Measurements from ENCODE around the gene NPC2.
A peak's percentile ranks its signal among the peaks of the same experiment; 100 is the strongest.
"Not testable (repeated sequence)": the region's sequence is repeated elsewhere in the genome, so short reads cannot be mapped to it uniquely, and the experiment has no call there.

NPC2 gene

GRCh38 chr14:74462993-74463392 lies 30.1 kb downstream of the NPC2 start:
- no peak for DNase-seq
- Histone ChIP-seq H3K4me3 (ENCODE audit: low read depth, low read length) (no peak overlapping the region), H3K36me3 (replicated peaks) (no peaks in the 10 kb centered on the region), H3K27ac (no peak overlapping the region), H3K27me3 (replicated peaks) (no peaks in the 10 kb centered on the region)
- in situ Hi-C loops (cut with HindIII; ENCODE audit: low pct_ligation_motif_present, low sequenced_read_pairs) = no loop called here
- TF ChIP-seq, protein P1, sequence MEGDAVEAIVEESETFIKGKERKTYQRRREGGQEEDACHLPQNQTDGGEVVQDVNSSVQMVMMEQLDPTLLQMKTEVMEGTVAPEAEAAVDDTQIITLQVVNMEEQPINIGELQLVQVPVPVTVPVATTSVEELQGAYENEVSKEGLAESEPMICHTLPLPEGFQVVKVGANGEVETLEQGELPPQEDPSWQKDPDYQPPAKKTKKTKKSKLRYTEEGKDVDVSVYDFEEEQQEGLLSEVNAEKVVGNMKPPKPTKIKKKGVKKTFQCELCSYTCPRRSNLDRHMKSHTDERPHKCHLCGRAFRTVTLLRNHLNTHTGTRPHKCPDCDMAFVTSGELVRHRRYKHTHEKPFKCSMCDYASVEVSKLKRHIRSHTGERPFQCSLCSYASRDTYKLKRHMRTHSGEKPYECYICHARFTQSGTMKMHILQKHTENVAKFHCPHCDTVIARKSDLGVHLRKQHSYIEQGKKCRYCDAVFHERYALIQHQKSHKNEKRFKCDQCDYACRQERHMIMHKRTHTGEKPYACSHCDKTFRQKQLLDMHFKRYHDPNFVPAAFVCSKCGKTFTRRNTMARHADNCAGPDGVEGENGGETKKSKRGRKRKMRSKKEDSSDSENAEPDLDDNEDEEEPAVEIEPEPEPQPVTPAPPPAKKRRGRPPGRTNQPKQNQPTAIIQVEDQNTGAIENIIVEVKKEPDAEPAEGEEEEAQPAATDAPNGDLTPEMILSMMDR (IDR thresholded peaks at IDR 0.05; ENCODE audit: low read depth, low read length, missing control alignments) = no peak

GRCh38 chr14:74459976-74460375 lies 33.1 kb downstream of the NPC2 start:
- no peaks in the 10 kb centered on the region for H3K27me3 ChIP-seq (replicated peaks)
- in situ Hi-C loops (cut with HindIII; ENCODE audit: low pct_ligation_motif_present, low sequenced_read_pairs) = no loop called here
- no peak for DNase-seq
- no peak overlapping the region for H3K27ac ChIP-seq
- H3K4me3 ChIP-seq (ENCODE audit: low read depth, low read length) = no peak overlapping the region
- no peaks in the 10 kb centered on the region for H3K36me3 ChIP-seq (replicated peaks)
- TF ChIP-seq, protein P1 (IDR thresholded peaks at IDR 0.05; ENCODE audit: low read depth, low read length, missing control alignments) = no peak

GRCh38 chr14:74459289-74459946 lies 33.7 kb downstream of the NPC2 start:
- H3K27ac ChIP-seq = no peak overlapping the region
- no peaks in the 10 kb centered on the region for H3K27me3 ChIP-seq (replicated peaks)
- no peaks in the 10 kb centered on the region for H3K36me3 ChIP-seq (replicated peaks)
- TF ChIP-seq, protein P1 (IDR thresholded peaks at IDR 0.05; ENCODE audit: low read depth, low read length, missing control alignments) = peak; percentile 95
- no peak overlapping the region for H3K4me3 ChIP-seq (ENCODE audit: low read depth, low read length)
- in situ Hi-C loops (cut with HindIII; ENCODE audit: low pct_ligation_motif_present, low sequenced_read_pairs) = no loop called here
- DNase-seq = peak; percentile 70

DNA sequence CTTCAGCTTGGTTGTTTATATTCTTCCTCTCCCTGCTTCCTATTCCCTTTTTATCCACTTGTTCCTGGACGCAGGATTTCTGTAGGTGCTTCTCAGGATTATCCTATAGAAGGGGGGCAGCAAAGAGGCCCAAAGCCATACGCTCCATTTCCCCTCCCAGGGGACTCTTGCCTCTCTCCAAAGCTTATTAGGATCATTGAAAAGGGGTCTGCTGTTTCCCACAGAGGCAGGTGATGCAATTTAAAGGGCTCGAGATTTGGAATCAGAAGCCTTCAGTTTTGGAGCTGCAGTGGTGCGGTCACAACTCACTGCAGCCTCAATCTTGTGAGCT lies 35.6 kb downstream of the NPC2 start:
- Histone ChIP-seq H3K27ac (no peak overlapping the region), H3K4me3 (ENCODE audit: low read depth, low read length) (no peak overlapping the region), H3K36me3 (replicated peaks) (no peaks in the 10 kb centered on the region), H3K27me3 (replicated peaks) (no peaks in the 10 kb centered on the region)
- in situ Hi-C loops (cut with HindIII; ENCODE audit: low pct_ligation_motif_present, low sequenced_read_pairs) = no loop called here
- TF ChIP-seq, protein P1 (IDR thresholded peaks at IDR 0.05; ENCODE audit: low read depth, low read length, missing control alignments) = no peak
- no peak for DNase-seq

- TF ChIP-seq, protein P1 (IDR thresholded peaks at IDR 0.05; ENCODE audit: low read depth, low read length, missing control alignments) = no peak
- in situ Hi-C loops (cut with HindIII; ENCODE audit: low pct_ligation_motif_present, low sequenced_read_pairs) = no loop called here
- no peaks in the 10 kb centered on the region for H3K27me3 ChIP-seq (replicated peaks)
Measured at GRCh38 chr14:74456684-74457564, 36.2 kb downstream of the NPC2 start.

DNA sequence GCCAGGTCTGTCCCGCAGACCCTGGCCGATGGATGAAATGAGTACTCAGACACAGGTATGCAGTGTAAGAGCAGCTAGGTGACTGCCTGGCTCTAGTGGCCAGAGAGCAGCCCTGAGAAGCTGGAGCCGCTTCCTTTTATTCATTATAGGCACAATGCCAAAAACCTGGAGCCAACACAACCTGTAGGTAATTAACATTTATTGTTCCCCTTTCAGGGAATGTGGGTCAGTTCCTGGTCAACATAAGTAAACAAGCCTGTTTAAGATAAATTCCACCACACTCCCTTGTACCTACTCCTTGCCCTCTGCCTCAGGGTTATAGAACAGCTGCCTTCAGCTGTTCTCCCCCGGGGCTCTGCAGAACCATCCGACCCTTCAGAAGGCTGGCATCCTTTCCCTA lies 38.7 kb downstream of the NPC2 start:
- H3K27me3 ChIP-seq (replicated peaks); in situ Hi-C loops (cut with HindIII; ENCODE audit: low pct_ligation_motif_present, low sequenced_read_pairs); H3K36me3 ChIP-seq (replicated peaks); H3K4me3 ChIP-seq (ENCODE audit: low read depth, low read length); DNase-seq; H3K27ac ChIP-seq: not testable (repeated sequence)

More at GRCh38 chr14:74456684-74457564, 36.2 kb downstream of the NPC2 start:
- Histone ChIP-seq H3K4me3 (ENCODE audit: low read depth, low read length) (no peak overlapping the region), H3K36me3 (replicated peaks) (no peaks in the 10 kb centered on the region), H3K27ac (no peak overlapping the region)
- no peak for DNase-seq

All from brain microvascular endothelial cell (primary cell).